ENCODE results near the gene VSTM2B. TPM values are rescaled to one million over a fixed set of nuclear protein-coding genes. Genes with fewer than 3 reads are reported as not detected.

The VSTM2B gene
- total RNA-seq, 1 donor from 2014 or later, result not detected

DNA sequence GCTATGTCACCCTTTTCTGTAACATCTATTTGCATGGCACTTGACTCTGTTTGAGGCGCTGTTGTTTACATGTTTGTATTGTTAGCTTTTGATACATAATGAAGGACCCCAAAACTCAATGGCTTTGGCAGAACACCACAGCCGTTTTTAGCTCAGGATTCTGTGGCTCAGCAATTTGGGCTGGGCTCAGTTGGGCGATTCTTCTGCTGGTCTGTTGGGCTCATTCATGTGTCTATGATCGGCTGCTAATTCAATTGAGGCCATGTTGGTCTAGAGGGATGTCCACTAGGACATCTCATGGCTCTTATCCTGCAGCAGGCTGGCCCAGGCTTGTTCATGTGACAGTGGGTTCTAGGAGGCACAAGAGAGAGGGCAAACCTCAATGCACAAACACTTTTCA, 33.9 kb downstream of the VSTM2B start:
- Histone ChIP-seq H3K36me3 (no peaks in the 10 kb centered on the region), H3K9me3 (ENCODE audit: low read depth) (no peaks in the 10 kb centered on the region), H3K9ac (no peak overlapping the region), H3K4me2 (no peak overlapping the region), H3K79me2 (ENCODE audit: low read depth) (no peaks in the 10 kb centered on the region), H3K27ac (no peak overlapping the region), H3F3A (ENCODE audit: low read depth) (no peaks in the 10 kb centered on the region), H3K4me3 (no peak overlapping the region), H3K27me3 (no peaks in the 10 kb centered on the region), H3K4me1 (no peaks in the 10 kb centered on the region), H2AFZ (replicated peaks) (no peak overlapping the region), H4K20me1 (ENCODE audit: low read depth) (no peaks in the 10 kb centered on the region)
- DNase-seq (ENCODE audit: low spot score), result no peak
- Mint-ChIP-seq H3K4me1 (no peaks in the 10 kb centered on the region), H3K36me3 (no peaks in the 10 kb centered on the region), H3K9me3 (peaks cover 10% of the 10 kb centered on the region), H3K4me3 (no peak overlapping the region), H3K27me3 (ENCODE audit: insufficient read depth, low read depth) (peaks cover 6% of the 10 kb centered on the region), H3K27ac (no peak overlapping the region)
- no peak for TF ChIP-seq EZH2phosphoT487 (IDR thresholded peaks at IDR 0.05)
- TF ChIP-seq EZH2 (IDR thresholded peaks at IDR 0.05), result no peak
- TF ChIP-seq, protein P1, sequence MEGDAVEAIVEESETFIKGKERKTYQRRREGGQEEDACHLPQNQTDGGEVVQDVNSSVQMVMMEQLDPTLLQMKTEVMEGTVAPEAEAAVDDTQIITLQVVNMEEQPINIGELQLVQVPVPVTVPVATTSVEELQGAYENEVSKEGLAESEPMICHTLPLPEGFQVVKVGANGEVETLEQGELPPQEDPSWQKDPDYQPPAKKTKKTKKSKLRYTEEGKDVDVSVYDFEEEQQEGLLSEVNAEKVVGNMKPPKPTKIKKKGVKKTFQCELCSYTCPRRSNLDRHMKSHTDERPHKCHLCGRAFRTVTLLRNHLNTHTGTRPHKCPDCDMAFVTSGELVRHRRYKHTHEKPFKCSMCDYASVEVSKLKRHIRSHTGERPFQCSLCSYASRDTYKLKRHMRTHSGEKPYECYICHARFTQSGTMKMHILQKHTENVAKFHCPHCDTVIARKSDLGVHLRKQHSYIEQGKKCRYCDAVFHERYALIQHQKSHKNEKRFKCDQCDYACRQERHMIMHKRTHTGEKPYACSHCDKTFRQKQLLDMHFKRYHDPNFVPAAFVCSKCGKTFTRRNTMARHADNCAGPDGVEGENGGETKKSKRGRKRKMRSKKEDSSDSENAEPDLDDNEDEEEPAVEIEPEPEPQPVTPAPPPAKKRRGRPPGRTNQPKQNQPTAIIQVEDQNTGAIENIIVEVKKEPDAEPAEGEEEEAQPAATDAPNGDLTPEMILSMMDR (IDR thresholded peaks at IDR 0.05), result no peak

DNA sequence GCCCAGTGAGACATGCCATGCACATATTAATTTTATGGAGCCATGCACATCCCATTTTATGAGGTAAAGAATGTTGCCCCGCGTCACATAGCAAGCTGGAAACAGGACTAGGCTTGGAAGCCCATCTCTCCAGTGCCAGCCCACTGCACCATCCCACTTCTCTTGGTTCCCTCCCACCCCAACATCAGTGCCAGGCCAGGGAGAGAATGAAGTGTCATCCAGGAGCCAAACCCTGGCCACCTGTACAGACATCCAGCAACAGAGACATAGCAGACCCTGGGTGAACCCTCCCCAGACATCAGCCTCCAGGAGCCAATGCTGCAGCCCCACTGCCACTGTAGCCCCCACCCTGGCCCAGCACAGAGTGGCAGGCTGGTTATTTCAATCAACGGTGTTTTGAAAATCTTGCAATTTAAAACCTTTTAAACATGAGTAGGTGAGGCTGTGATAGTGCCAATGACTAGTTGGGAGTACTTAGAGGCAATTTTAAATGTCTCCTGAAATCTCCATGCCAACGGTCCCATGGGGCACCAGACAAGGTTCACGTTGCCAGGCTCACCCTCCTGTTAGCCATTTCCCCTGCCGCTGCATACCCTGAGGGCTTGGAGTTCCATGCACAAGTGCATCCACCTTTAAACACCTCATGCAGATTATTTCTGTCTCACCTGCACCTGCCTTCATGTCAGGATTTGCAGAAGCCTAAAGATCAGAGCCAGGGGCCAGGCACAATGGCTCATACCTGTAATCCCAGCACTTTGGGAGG, 34.7 kb downstream of the VSTM2B start:
- Histone ChIP-seq H3K27ac (no peak overlapping the region), H2AFZ (replicated peaks) (no peak overlapping the region), H3K9ac (no peak overlapping the region), H3K79me2 (ENCODE audit: low read depth) (no peaks in the 10 kb centered on the region), H3K4me1 (no peaks in the 10 kb centered on the region), H3K27me3 (no peaks in the 10 kb centered on the region), H3K9me3 (ENCODE audit: low read depth) (no peaks in the 10 kb centered on the region), H3K36me3 (no peaks in the 10 kb centered on the region), H3K4me2 (no peak overlapping the region), H4K20me1 (ENCODE audit: low read depth) (no peaks in the 10 kb centered on the region), H3K4me3 (no peak overlapping the region), H3F3A (ENCODE audit: low read depth) (no peaks in the 10 kb centered on the region)
- peaks cover 8% of the 10 kb centered on the region for H3K9me3 Mint-ChIP-seq
- no peak overlapping the region for H3K4me3 Mint-ChIP-seq
- DNase-seq (ENCODE audit: low spot score), result no peak
- no peaks in the 10 kb centered on the region for H3K36me3 Mint-ChIP-seq
- no peak overlapping the region for H3K27ac Mint-ChIP-seq
- TF ChIP-seq EZH2 (IDR thresholded peaks at IDR 0.05) (no peak), EZH2phosphoT487 (IDR thresholded peaks at IDR 0.05) (no peak)
- TF ChIP-seq, protein P1 (IDR thresholded peaks at IDR 0.05), result no peak
- H3K4me1 Mint-ChIP-seq, result no peaks in the 10 kb centered on the region
- peaks cover 6% of the 10 kb centered on the region for H3K27me3 Mint-ChIP-seq (ENCODE audit: insufficient read depth, low read depth)

DNA sequence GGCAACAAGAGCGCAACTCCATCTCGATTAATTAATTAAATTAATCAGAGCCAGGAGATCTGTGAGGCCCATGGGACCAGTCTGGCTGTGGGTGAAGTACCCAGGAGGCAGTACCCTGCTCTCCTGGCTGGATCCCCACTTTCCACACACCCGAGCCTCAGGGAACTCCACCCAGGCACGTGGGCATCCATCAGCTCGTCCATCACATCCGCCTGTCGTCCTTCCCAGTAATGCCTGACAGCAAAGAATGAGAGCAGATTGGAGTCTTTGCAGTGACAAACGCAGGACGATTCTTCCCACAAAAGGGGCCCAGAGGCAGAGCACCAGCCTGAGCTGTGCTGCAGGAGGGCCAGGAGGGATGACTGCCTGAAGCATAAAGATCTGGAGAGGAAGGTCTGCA, 35.8 kb downstream of the VSTM2B start:
- Mint-ChIP-seq H3K9me3 (peaks cover 5% of the 10 kb centered on the region), H3K4me1 (no peaks in the 10 kb centered on the region), H3K4me3 (no peak overlapping the region), H3K36me3 (no peaks in the 10 kb centered on the region), H3K27ac (no peak overlapping the region), H3K27me3 (ENCODE audit: insufficient read depth, low read depth) (peaks cover 5% of the 10 kb centered on the region)
- DNase-seq (ENCODE audit: low spot score), result no peak
- no peak overlapping the region for H3K4me2 ChIP-seq
- no peaks in the 10 kb centered on the region for H3K27me3 ChIP-seq
- no peak overlapping the region for H3K4me3 ChIP-seq
- H3K79me2 ChIP-seq (ENCODE audit: low read depth), result no peaks in the 10 kb centered on the region
- H3K9me3 ChIP-seq (ENCODE audit: low read depth), result no peaks in the 10 kb centered on the region
- H3K27ac ChIP-seq, result no peak overlapping the region
- TF ChIP-seq, protein P1 (IDR thresholded peaks at IDR 0.05), result no peak
- TF ChIP-seq EZH2 (IDR thresholded peaks at IDR 0.05) (no peak), EZH2phosphoT487 (IDR thresholded peaks at IDR 0.05) (no peak)
- no peak overlapping the region for H3K9ac ChIP-seq
- H2AFZ ChIP-seq (replicated peaks), result no peak overlapping the region
- no peaks in the 10 kb centered on the region for H3K36me3 ChIP-seq
- no peaks in the 10 kb centered on the region for H3K4me1 ChIP-seq
- no peaks in the 10 kb centered on the region for H4K20me1 ChIP-seq (ENCODE audit: low read depth)
- H3F3A ChIP-seq (ENCODE audit: low read depth), result no peaks in the 10 kb centered on the region
